B cell (primary cell): ENCODE measurements around the gene GTF3C5. TPM values are rescaled to one million over a fixed set of nuclear protein-coding genes. Genes with fewer than 3 reads are reported as not detected.

ENCODE experiments used
- ATAC-seq: fragments of 200-7000 bp; cut with Tn5 transposase; one replicate; pipeline ENCODE4 v1.10.0; 2021; ENCODE audit warnings: low read depth, mild to moderate bottlenecking, moderate number of reproducible peaks, moderate library complexity
- CTCF ChIA-PET: fragments of 350-600 bp; sonication (Branson Sonifier 250); formaldehyde crosslinking; loops from one replicate; lab custom pipeline; 2021; ENCODE audit warnings: antibody characterized with exemption, inconsistent platforms; lab: Charles Lee
- POLR2A ChIA-PET: fragments of 350-600 bp; sonication (Branson Sonifier 250); formaldehyde crosslinking; loops from one replicate; lab custom pipeline; 2021; ENCODE audit warnings: antibody characterized with exemption; lab: Charles Lee
- DNase-seq: peaks from one replicate; pipeline ENCODE4 v3.0.0; 2013
- H2AFZ ChIP-seq: 2 replicates; pipeline ENCODE4 v1.6.1; 2012; ENCODE audit warnings: mild to moderate bottlenecking, low read depth, low read length; ENCODE audit not compliant: insufficient read depth, poor library complexity, severe bottlenecking
- H3K27ac ChIP-seq, 2 donors: 1 replicate in 1 of 2; 2 replicates in 1 of 2; pipeline ENCODE4 v1.5.1; 2012 to 2013; ENCODE audit warnings: low read length in 2 of 2, mild to moderate bottlenecking in 2 of 2, moderate library complexity in 1 of 2
- H3K27me3 ChIP-seq, 4 experiments: fragments of 200-600 bp in 1 of 4; sonication (generic) in 1 of 4; replicated peaks in 1 of 4; 1 replicate in 2 of 4; 2 replicates in 2 of 4; pipeline versions ENCODE4 v1.6.1 to v1.7.0; 2013 to 2016; ENCODE audit warnings: low read length in 3 of 4, mild to moderate bottlenecking in 2 of 4, mixed read lengths in 1 of 4, moderate library complexity in 1 of 4; ENCODE audit not compliant: insufficient read depth in 4 of 4, control insufficient read depth in 3 of 4; ENCODE audit errors: control extremely low read depth in 1 of 4
- H3K36me3 ChIP-seq, 2 experiments: replicated peaks in 1 of 2; 1 replicate in 1 of 2; 2 replicates in 1 of 2; pipeline versions ENCODE4 v1.6.1 to v1.7.1; 2013; ENCODE audit warnings: low read length in 1 of 2; ENCODE audit not compliant: insufficient read depth in 2 of 2, control insufficient read depth in 1 of 2; ENCODE audit errors: control extremely low read depth in 1 of 2, extremely low read depth in 1 of 2
- H3K4me1 ChIP-seq, 2 donors: fragments of 200-600 bp in 1 of 2; sonication (generic) in 1 of 2; 1 replicate in 1 of 2; 2 replicates in 1 of 2; pipeline versions ENCODE4 v1.5.1 to v1.6.1; 2013 to 2017; ENCODE audit warnings: low read length in 2 of 2; ENCODE audit not compliant: control insufficient read depth in 2 of 2, insufficient read depth in 2 of 2
- H3K4me2 ChIP-seq: replicated peaks from 2 replicates; pipeline ENCODE3; 2012; ENCODE audit warnings: mild to moderate bottlenecking, low read depth, low read length; ENCODE audit not compliant: poor library complexity, severe bottlenecking
- H3K4me3 ChIP-seq, 5 experiments: fragments of 200-600 bp in 1 of 5; sonication (generic) in 1 of 5; 1 replicate in 3 of 5; 2 replicates in 2 of 5; pipeline versions ENCODE4 v1.5.1 to v1.7.0; 2011 to 2016; ENCODE audit warnings: low read length in 4 of 5, mild to moderate bottlenecking in 4 of 5, low read depth in 2 of 5, control low read depth in 1 of 5, moderate library complexity in 1 of 5; ENCODE audit not compliant: insufficient read depth in 1 of 5; ENCODE audit errors: control extremely low read depth in 1 of 5, extremely low read depth in 1 of 5
- H3K79me2 ChIP-seq: fragments of 200-600 bp; sonication (generic); one replicate; pipeline ENCODE4 v1.6.0; 2016; ENCODE audit warnings: low read length; ENCODE audit not compliant: control insufficient read depth, insufficient read depth
- H3K9ac ChIP-seq: fragments of 200-600 bp; sonication (generic); 2 replicates; pipeline ENCODE4 v1.6.1; 2017; ENCODE audit warnings: mild to moderate bottlenecking, low read length, moderate library complexity
- H3K9me3 ChIP-seq, 3 donors: one replicate each; pipeline versions ENCODE4 v1.6.1 to v1.7.1; 2013; ENCODE audit warnings: low read length in 2 of 3; ENCODE audit not compliant: control insufficient read depth in 2 of 3, insufficient read depth in 1 of 3; ENCODE audit errors: control extremely low read depth in 1 of 3
- H4K20me1 ChIP-seq: 2 replicates; pipeline ENCODE4 v1.6.0; 2012; ENCODE audit warnings: mild to moderate bottlenecking, low read length; ENCODE audit not compliant: insufficient read depth, control insufficient read depth, poor library complexity, severe bottlenecking
- H3K27ac Mint-ChIP-seq: one replicate; pipeline ENCODE4 v1.8.0; 2021; ENCODE audit warnings: mixed read lengths
- H3K27me3 Mint-ChIP-seq: one replicate; pipeline ENCODE4 v1.8.0; 2021; ENCODE audit warnings: mixed read lengths
- H3K4me1 Mint-ChIP-seq: one replicate; pipeline ENCODE4 v1.8.0; 2021; ENCODE audit warnings: mixed read lengths
- H3K4me3 Mint-ChIP-seq: one replicate; pipeline ENCODE4 v1.8.0; 2021; ENCODE audit warnings: mixed read lengths
- H3K9me3 Mint-ChIP-seq: one replicate; pipeline ENCODE4 v1.8.0; 2022; ENCODE audit warnings: mixed read lengths; ENCODE audit not compliant: insufficient read depth
- CTCF ChIP-seq: fragments of 200-600 bp; IDR thresholded peaks from one replicate; pipeline ENCODE4 v1.8.0; 2022; ENCODE audit warnings: antibody characterized with exemption, mild to moderate bottlenecking
- EZH2 ChIP-seq: IDR thresholded peaks from 2 replicates; pipeline ENCODE4 v1.6.1; 2012; ENCODE audit warnings: borderline replicate concordance, low read depth, mild to moderate bottlenecking, moderate library complexity, low read length; ENCODE audit not compliant: insufficient read depth, poor library complexity, severe bottlenecking
- WGBS: methylation state at CpG from one replicate; pipeline ENCODE4 v1.1.5; 2013; ENCODE audit warnings: missing lambda C conversion rate; ENCODE audit not compliant: insufficient coverage; 5-methylcytosine and 5-hydroxymethylcytosine counted together
- intact Hi-C: fragments of 100-400 bp; cut with micrococcal nuclease; formaldehyde crosslinking; loops from one replicate; pipeline ENCODE4 v1.10.0; 2022
- polyA plus RNA-seq: library from polyadenylated mRNA; depleted of rRNA; stranded (reverse); fragments of >200 nt; gene quantifications from 2 replicates; pipeline ENCODE4 v1.2.3, GENCODE V29; 2012
- total RNA-seq, 2 donors: library from RNA; stranded (reverse); fragments of 120-200 nt in 1 of 2; gene quantifications; 1 replicate in 1 of 2; 2 replicates in 1 of 2; pipeline versions ENCODE4 v1.2.3 to v1.2.4, GENCODE V29; 2013 to 2022

The GTF3C5 gene
- total and polyA plus RNA-seq, 2 donors (not counting 1 experiment from before 2014, with no cell fraction given), result 80.5 to 91.2 TPM

DNA sequence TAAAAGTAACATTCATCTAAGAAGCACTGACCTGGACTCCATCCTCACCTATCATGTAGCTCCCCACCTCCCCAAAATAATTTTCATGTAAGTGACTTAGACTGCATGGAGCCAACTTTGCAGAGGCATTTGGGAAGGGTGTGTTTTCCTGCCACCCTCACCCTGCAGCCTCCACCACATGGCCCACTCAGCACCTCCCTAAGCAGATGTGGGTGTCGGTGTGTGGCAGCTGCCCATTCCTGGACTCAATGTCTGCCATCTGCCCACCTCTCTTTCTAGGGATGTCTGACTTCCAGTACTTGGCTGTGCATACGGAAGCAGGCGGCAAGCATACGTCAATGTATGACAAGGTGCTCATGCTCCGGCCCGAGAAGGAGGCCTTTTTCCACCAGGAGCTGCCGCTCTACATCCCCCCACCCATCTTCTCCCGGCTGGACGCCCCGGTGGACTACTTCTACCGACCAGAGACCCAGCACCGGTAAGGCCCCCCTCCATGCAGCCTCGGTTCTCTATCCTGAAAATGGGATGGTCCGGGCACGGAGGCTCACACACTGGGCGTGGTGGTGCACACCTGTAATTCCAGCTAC lies 12.7 kb downstream of the GTF3C5 start:
- ChIA-PET CTCF (no interaction called here), POLR2A (no interaction called here)
- Histone ChIP-seq H3K4me2 (no peak overlapping the region), H3K27ac (no peak overlapping the region), H3K4me3 (no peak overlapping the region), H3K79me2 (peaks cover 35% of the 10 kb centered on the region), H3K9me3 (no peaks in the 10 kb centered on the region), H3K36me3 (peaks cover 0 to 54% of the 10 kb centered on the region in 2 experiments), H3K27me3 (no peaks in the 10 kb centered on the region), H2AFZ (no peak overlapping the region), H3K4me1 (no peaks in the 10 kb centered on the region), H3K9ac (no peak overlapping the region), H4K20me1 (peaks cover 38% of the 10 kb centered on the region)
- DNase-seq, result no peak
- no peaks in the 10 kb centered on the region for H3K27me3 Mint-ChIP-seq
- H3K4me1 Mint-ChIP-seq, result no peaks in the 10 kb centered on the region
- intact Hi-C loops, result no loop called here
- ATAC-seq, result no peak
- H3K9me3 Mint-ChIP-seq, result no peaks in the 10 kb centered on the region
- TF ChIP-seq CTCF, result no peak
- TF ChIP-seq EZH2, result no peak
- WGBS, result 98% methylated on average over 15 of the region's 16 CpGs
- H3K4me3 Mint-ChIP-seq, result no peak overlapping the region
- H3K27ac Mint-ChIP-seq, result no peak overlapping the region

- Mint-ChIP-seq H3K4me3 (no peak overlapping the region), H3K4me1 (no peaks in the 10 kb centered on the region), H3K27ac (no peak overlapping the region), H3K27me3 (no peaks in the 10 kb centered on the region), H3K9me3 (no peaks in the 10 kb centered on the region)
- POLR2A ChIA-PET, result no interaction called here
- Histone ChIP-seq H3K4me2 (no peak overlapping the region), H3K9ac (no peak overlapping the region), H3K79me2 (peaks cover 30% of the 10 kb centered on the region), H3K4me1 (no peaks in the 10 kb centered on the region), H3K27me3 (no peaks in the 10 kb centered on the region), H4K20me1 (peaks cover 38% of the 10 kb centered on the region), H3K4me3 (no peak overlapping the region), H2AFZ (no peak overlapping the region), H3K9me3 (no peaks in the 10 kb centered on the region), H3K36me3 (peaks cover 0 to 54% of the 10 kb centered on the region in 2 experiments), H3K27ac (no peak overlapping the region)
- intact Hi-C loops, result no loop called here
- TF ChIP-seq CTCF (no peak), EZH2 (no peak)
- WGBS, result 92% methylated on average over 5 of the region's 6 CpGs
- ATAC-seq (no peak), DNase-seq (no peak)
- CTCF ChIA-PET, result no interaction called here
These were observed 13.3 kb downstream of the GTF3C5 start for GRCh38 chr9:133044125-133044524.
